GM12892 (cell line): ENCODE data around the gene SSBP3.
"Not testable (repeated sequence)": the region's sequence is repeated elsewhere in the genome, so short reads cannot be mapped to it uniquely, and the experiment has no call there.

ENCODE experiments used
- DNase-seq: peaks from one replicate; pipeline ENCODE4 v3.0.0; 2011; ENCODE audit not compliant: insufficient read length
- FAIRE-seq: peaks from 2 replicates; lab custom pipeline; 2011; peaks lifted over from hg19 to GRCh38; lab: Jason Lieb, UNC
- POLR2A ChIP-seq: IDR thresholded peaks from 2 replicates; pipeline ENCODE4 v1.6.1; 2011; ENCODE audit warnings: low read depth, low read length, control low read depth
- POLR2AphosphoS5 ChIP-seq: IDR thresholded peaks from 2 replicates; pipeline ENCODE4 v1.6.1; 2011; ENCODE audit warnings: low read depth, low read length, control low read depth
- TAF1 ChIP-seq: IDR thresholded peaks from 2 replicates; pipeline ENCODE4 v1.6.1; 2011; ENCODE audit warnings: low read depth, mild to moderate bottlenecking, control low read depth, low read length, borderline replicate concordance

The SSBP3 gene

DNA sequence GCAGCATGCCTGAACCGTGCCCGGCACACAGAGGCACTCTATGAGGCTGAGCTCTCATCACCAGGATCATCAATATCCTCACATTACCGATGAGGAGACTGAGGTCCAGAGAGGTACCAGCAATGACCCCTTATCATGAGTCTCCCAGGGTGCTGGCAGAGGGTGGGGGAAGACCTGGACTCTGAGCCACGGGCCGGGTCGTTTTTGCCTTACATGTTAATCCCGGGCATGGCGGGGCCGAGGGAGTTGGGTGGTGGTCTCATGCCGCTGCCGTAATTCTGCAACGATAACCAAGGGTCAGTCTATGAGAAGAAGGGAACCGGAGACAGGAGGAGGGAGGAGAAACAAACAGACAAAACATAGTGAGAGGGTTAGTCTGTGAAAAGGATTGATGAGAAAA is 163.2 kb downstream of the SSBP3 start:
- TF ChIP-seq POLR2A (no peak), POLR2AphosphoS5 (no peak), TAF1 (no peak)
- DNase-seq, result no peak
- FAIRE-seq, result no peak

- no peak for FAIRE-seq
- DNase-seq, result no peak
- TF ChIP-seq POLR2A (no peak), TAF1 (no peak), POLR2AphosphoS5 (no peak)
Measured at GRCh38 chr1:54241364-54241763, 164.8 kb downstream of the SSBP3 start.

GRCh38 chr1:54240741-54241335 is 165.4 kb downstream of the SSBP3 start:
- no peak for FAIRE-seq
- DNase-seq, result no peak
- no peak for TF ChIP-seq TAF1
- TF ChIP-seq POLR2AphosphoS5, result no peak
- TF ChIP-seq POLR2A, result no peak

DNA sequence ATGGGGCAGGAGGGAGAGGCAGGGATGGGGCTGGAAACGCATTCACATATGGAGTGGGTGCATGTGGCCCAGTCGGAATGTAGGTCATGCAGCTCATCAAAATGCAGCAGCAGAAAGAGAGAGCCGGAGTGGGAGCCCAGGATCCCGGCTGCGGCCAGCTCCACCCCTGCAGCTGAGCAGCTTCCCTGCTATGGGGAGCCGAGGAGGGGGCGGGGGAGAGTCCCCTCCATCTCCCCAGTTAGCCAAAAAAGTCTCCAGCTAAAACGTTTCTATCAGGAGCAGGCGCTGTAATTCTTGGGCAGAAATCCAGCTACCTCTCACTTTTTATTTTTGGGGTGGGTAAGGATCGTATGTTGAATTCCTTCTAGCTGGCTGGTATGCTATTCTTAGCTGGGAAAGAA is 166.6 kb downstream of the SSBP3 start:
- DNase-seq, result no peak
- TF ChIP-seq POLR2AphosphoS5, result no peak
- no peak for FAIRE-seq

DNA sequence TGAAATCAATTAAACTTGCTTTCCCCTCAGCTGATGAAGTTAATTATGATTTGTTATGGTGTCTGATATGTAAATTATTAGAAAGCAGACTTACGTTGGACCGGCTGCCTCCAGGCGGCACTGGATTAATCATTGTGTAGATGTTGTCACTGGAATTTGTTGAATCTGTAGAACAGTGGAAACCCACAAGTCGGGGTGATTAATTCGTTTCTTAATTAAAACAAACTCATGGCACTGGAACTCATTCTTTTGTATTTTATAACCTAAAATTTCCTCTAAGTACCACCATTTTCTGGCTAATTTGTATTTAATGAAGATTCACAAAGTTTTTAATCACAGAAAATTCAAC is 167.2 kb downstream of the SSBP3 start:
- TF ChIP-seq POLR2AphosphoS5, result no peak
- TF ChIP-seq TAF1, result no peak
- TF ChIP-seq POLR2A, result no peak
- FAIRE-seq (no peak), DNase-seq (no peak)

DNA sequence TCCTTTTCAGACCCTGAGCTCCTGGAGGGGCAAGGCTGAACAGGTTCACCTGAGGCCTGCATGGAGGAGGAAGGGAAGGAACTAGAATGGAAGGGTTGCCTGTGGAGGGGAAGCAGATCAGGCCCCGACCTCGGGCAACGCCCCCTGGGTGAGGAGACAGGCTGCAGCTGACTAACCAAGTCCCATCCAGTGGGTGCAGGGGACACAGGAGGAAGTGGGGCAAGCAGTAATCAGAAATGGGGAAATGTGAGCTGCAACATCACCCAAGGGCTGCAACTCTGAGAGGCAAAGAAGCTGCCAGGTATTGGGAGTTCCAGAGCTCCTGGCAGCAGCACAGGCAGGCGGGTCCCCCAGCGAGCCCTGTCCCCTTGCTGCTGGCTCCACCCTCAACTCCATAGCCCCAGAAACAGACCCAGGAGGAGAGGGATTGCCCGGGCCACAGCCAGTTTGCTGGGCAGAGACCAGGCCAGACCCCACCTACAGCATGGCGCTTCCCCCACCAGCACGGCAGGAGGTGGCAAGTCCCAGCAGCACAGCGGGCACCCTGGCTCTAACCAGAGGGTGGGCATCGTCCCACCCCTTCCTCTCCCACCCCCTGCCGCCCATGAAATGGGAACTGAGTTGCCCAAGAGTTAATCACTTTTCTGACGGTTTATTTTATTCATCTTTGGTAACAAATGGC is 167.7 kb downstream of the SSBP3 start:
- TF ChIP-seq TAF1 (no peak), POLR2AphosphoS5 (no peak), POLR2A (no peak)
- FAIRE-seq (no peak), DNase-seq (no peak)

DNA sequence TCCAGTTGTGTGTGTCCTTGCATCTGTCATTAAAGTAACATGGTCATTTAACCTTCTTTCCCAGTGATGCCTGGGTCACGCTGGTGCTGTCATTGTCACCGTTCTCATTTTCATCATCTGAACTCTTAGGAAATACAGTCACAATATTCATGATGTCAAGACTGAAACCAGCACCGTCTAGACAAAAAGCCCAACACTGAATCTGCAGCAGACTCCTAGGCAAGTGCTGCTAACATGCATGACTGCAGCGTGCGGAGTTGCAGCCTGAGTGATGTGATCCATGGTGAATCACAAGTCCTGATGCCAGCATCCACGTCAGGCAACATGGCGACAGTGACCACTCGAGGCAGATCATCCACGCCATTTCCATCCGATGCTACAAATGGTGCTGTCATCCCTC is 168.6 kb downstream of the SSBP3 start:
- TF ChIP-seq POLR2AphosphoS5, result no peak
- TF ChIP-seq POLR2A, result no peak
- TF ChIP-seq TAF1, result no peak
- DNase-seq, result no peak
- FAIRE-seq, result no peak

- DNase-seq, result no peak
- TF ChIP-seq TAF1, result no peak
- TF ChIP-seq POLR2AphosphoS5, result no peak
- no peak for TF ChIP-seq POLR2A
- no peak for FAIRE-seq
Measured at GRCh38 chr1:54234284-54234683, 171.9 kb downstream of the SSBP3 start.

GRCh38 chr1:54233196-54233595 is 173.0 kb downstream of the SSBP3 start:
- not testable (repeated sequence) for FAIRE-seq, DNase-seq

DNA sequence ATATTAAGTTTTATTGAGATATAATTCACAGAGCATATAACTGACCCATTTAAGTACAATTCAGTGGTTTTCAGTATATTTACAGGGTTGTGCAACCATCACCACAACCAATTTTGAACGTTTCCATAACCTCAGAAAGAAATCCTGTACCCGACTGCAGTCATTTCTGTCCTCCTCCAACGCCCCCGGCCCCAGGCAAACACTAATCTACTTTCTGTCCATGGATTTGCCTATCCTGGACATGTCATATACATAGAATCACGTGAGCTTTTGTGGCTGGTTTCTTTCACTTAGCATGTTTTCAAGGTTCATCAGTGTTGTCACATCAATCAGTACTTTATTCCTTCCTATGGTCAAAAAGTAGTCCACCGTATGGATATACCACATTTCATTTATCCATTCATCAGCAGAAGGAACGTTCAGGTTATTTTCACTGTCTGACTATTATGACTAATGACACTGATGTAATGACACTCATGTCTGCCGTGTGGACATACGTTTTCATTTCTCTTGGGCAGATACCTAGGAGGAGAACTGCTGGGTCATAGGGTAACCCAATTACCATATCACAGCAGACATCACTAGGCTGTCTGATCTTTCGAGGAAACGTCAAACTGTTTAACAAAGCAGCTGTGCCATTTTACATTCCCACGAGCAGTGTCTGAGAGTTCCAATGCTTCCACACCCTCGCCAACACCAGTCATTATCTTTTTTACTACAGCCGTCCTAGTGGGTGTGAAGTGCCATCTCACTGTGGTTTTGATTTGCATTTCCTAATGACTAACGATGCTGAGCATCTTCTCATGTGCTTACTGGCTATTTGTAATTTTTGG is 175.5 kb downstream of the SSBP3 start:
- no peak for FAIRE-seq
- TF ChIP-seq POLR2AphosphoS5 (no peak), TAF1 (no peak), POLR2A (no peak)
- no peak for DNase-seq

- DNase-seq (no peak), FAIRE-seq (no peak)
- TF ChIP-seq POLR2AphosphoS5 (no peak), TAF1 (no peak), POLR2A (no peak)
Measured at GRCh38 chr1:54229281-54229891, 176.8 kb downstream of the SSBP3 start.

DNA sequence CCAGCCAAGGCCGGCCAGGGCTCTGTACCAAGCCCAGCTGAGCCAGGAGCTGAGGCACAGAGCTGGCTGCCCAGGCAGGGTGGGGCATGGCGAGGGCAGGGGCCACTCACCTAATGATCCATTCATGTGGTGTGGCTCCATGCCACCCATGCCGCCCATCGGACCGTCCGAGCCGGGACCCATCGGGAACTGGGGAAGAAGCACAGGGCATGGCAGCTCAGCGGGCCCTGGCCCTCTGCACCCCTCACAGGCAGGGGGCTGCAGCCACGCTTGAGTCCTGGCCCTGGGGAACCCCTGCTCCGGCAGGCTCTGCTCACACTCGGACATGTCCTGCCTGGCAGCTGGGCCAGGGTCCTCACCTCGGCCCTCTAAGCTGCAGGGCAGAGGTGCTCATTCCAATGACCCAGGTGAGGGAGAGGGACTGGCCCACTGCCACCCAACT is 177.5 kb downstream of the SSBP3 start:
- TF ChIP-seq POLR2A (no peak), TAF1 (no peak)
- FAIRE-seq, result no peak
- DNase-seq, result no peak

GRCh38 chr1:54227891-54228310 is 178.3 kb downstream of the SSBP3 start:
- DNase-seq (no peak), FAIRE-seq (no peak)
- TF ChIP-seq POLR2A (no peak), POLR2AphosphoS5 (no peak), TAF1 (no peak)

- no peak for DNase-seq
- no peak for FAIRE-seq
- TF ChIP-seq TAF1 (no peak), POLR2A (no peak), POLR2AphosphoS5 (no peak)
Measured at GRCh38 chr1:54227091-54227602, 179.0 kb downstream of the SSBP3 start.
